ENCODE data around the gene PHOSPHO1. TPM values are rescaled to one million over a fixed set of nuclear protein-coding genes. Genes with fewer than 3 reads are reported as not detected.

Gene PHOSPHO1
- total and polyA plus RNA-seq, 2 experiments from 2014 or later: 0.54 TPM; not detected in 1

DNA sequence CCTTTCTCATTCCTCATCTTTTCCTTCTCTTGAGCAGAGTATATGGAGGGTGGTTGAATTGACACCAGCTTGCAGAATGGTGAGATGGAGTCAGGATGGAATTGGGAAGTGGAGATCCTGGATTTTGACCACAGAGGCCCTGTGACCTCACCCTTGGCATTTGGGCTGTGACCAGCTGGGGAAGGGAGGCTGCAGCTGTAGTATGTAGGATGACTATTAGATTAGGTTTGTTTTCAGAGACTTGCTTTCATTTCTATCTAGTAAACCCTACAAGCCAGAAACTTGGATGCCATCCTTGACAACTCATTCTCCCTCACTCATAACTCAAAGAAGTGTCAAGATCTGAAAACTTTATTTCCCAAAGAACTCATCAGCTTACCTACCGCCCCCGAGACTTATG lies 26.1 kb downstream of the PHOSPHO1 start:
- Histone ChIP-seq H3K9me3 (ENCODE audit: low read depth) (no peaks in the 10 kb centered on the region), H3K4me1 (ENCODE audit: insufficient read depth) (no peaks in the 10 kb centered on the region), H3K4me3 (no peak overlapping the region), H3K36me3 (replicated peaks; ENCODE audit: insufficient read depth, low read depth) (no peaks in the 10 kb centered on the region), H3K4me2 (no peak overlapping the region), H3K27me3 (peaks cover 6% of the 10 kb centered on the region), H3K27ac (no peak overlapping the region), H2AFZ (no peak overlapping the region), H3K9me2 (replicated peaks; ENCODE audit: insufficient read depth) (no peaks in the 10 kb centered on the region), H4K20me1 (ENCODE audit: insufficient read depth, poor library complexity, severe bottlenecking) (no peaks in the 10 kb centered on the region), H3K79me2 (no peaks in the 10 kb centered on the region)
- 97% methylated on average over 2 of the region's 2 CpGs for whole genome bisulfite sequencing (ENCODE audit: low lambda C conversion rate, missing lambda C conversion rate)
- TF ChIP-seq CTCF (IDR thresholded peaks at IDR 0.05; ENCODE audit: poor library complexity): no peak
- TF ChIP-seq EZH2 (IDR thresholded peaks at IDR 0.05; ENCODE audit: borderline replicate concordance): no peak
- TF ChIP-seq EZH2phosphoT487 (IDR thresholded peaks at IDR 0.05; ENCODE audit: low read depth, severe bottlenecking, unreplicated experiment): no peak
- DNase-seq (ENCODE audit: low spot score): no peak

- H3K4me2 ChIP-seq: no peak overlapping the region
- H2AFZ ChIP-seq: no peak overlapping the region
- 68% methylated on average over 2 of the region's 2 CpGs for WGBS (ENCODE audit: low lambda C conversion rate, missing lambda C conversion rate)
- H4K20me1 ChIP-seq (ENCODE audit: insufficient read depth, poor library complexity, severe bottlenecking): no peaks in the 10 kb centered on the region
- TF ChIP-seq EZH2 (IDR thresholded peaks at IDR 0.05; ENCODE audit: borderline replicate concordance): no peak
- no peak for TF ChIP-seq EZH2phosphoT487 (IDR thresholded peaks at IDR 0.05; ENCODE audit: low read depth, severe bottlenecking, unreplicated experiment)
- no peak overlapping the region for H3K4me3 ChIP-seq
- peaks cover 4% of the 10 kb centered on the region for H3K27me3 ChIP-seq
- no peak overlapping the region for H3K27ac ChIP-seq
- H3K9me2 ChIP-seq (replicated peaks; ENCODE audit: insufficient read depth): no peaks in the 10 kb centered on the region
- H3K9me3 ChIP-seq (ENCODE audit: low read depth): no peaks in the 10 kb centered on the region
- H3K79me2 ChIP-seq: no peaks in the 10 kb centered on the region
- H3K36me3 ChIP-seq (replicated peaks; ENCODE audit: insufficient read depth, low read depth): no peaks in the 10 kb centered on the region
- DNase-seq (ENCODE audit: low spot score): no peak
- H3K4me1 ChIP-seq (ENCODE audit: insufficient read depth): no peaks in the 10 kb centered on the region
Observed at GRCh38 chr17:49203796-49204195, 26.8 kb downstream of the PHOSPHO1 start.

GRCh38 chr17:49201481-49201927 lies 29.1 kb downstream of the PHOSPHO1 start:
- H3K27me3 ChIP-seq: peaks cover 4% of the 10 kb centered on the region
- no peak overlapping the region for H3K4me2 ChIP-seq
- no peaks in the 10 kb centered on the region for H3K9me3 ChIP-seq (ENCODE audit: low read depth)
- no peak for DNase-seq (ENCODE audit: low spot score)
- no peaks in the 10 kb centered on the region for H3K79me2 ChIP-seq
- no peaks in the 10 kb centered on the region for H3K4me1 ChIP-seq (ENCODE audit: insufficient read depth)
- H3K4me3 ChIP-seq: no peak overlapping the region
- 70% methylated on average over 8 of the region's 8 CpGs for WGBS (ENCODE audit: low lambda C conversion rate, missing lambda C conversion rate)
- no peaks in the 10 kb centered on the region for H4K20me1 ChIP-seq (ENCODE audit: insufficient read depth, poor library complexity, severe bottlenecking)
- H3K36me3 ChIP-seq (replicated peaks; ENCODE audit: insufficient read depth, low read depth): no peaks in the 10 kb centered on the region
- no peak overlapping the region for H2AFZ ChIP-seq
- no peak for TF ChIP-seq EZH2phosphoT487 (IDR thresholded peaks at IDR 0.05; ENCODE audit: low read depth, severe bottlenecking, unreplicated experiment)
- no peak for TF ChIP-seq CTCF (IDR thresholded peaks at IDR 0.05; ENCODE audit: poor library complexity)
- no peak for TF ChIP-seq EZH2 (IDR thresholded peaks at IDR 0.05; ENCODE audit: borderline replicate concordance)
- H3K27ac ChIP-seq: no peak overlapping the region
- H3K9me2 ChIP-seq (replicated peaks; ENCODE audit: insufficient read depth): no peaks in the 10 kb centered on the region

- no peak for DNase-seq (ENCODE audit: low spot score)
- Histone ChIP-seq H3K27ac (no peak overlapping the region), H3K79me2 (no peaks in the 10 kb centered on the region), H3K9me3 (ENCODE audit: low read depth) (no peaks in the 10 kb centered on the region), H4K20me1 (ENCODE audit: insufficient read depth, poor library complexity, severe bottlenecking) (no peaks in the 10 kb centered on the region), H3K27me3 (peaks cover 4% of the 10 kb centered on the region), H3K4me3 (no peak overlapping the region), H3K9me2 (replicated peaks; ENCODE audit: insufficient read depth) (no peaks in the 10 kb centered on the region), H2AFZ (no peak overlapping the region), H3K36me3 (replicated peaks; ENCODE audit: insufficient read depth, low read depth) (no peaks in the 10 kb centered on the region), H3K4me2 (no peak overlapping the region), H3K4me1 (ENCODE audit: insufficient read depth) (no peaks in the 10 kb centered on the region)
- WGBS (ENCODE audit: low lambda C conversion rate, missing lambda C conversion rate): 69% methylated on average over 13 of the region's 13 CpGs
- TF ChIP-seq EZH2 (IDR thresholded peaks at IDR 0.05; ENCODE audit: borderline replicate concordance) (no peak), CTCF (IDR thresholded peaks at IDR 0.05; ENCODE audit: poor library complexity) (no peak), EZH2phosphoT487 (IDR thresholded peaks at IDR 0.05; ENCODE audit: low read depth, severe bottlenecking, unreplicated experiment) (no peak)
Observed at GRCh38 chr17:49200423-49201083, 30.0 kb downstream of the PHOSPHO1 start.

Measured in hepatocyte (in vitro differentiated cells).